K562 (cell line): ENCODE results near the gene MYO16. TPM values are rescaled to one million over a fixed set of nuclear protein-coding genes. Genes with fewer than 3 reads are reported as not detected.

Experiments
- ATAC-seq: fragments of 200-7000 bp; cut with Tn5 transposase; 3 replicates; pipeline ENCODE4 v1.9.1; 2020; ENCODE audit warnings: moderate library complexity
- BruUV-seq: library from RNA; stranded (reverse); fragments of 400-500 nt; replicated peaks from 2 replicates; lab custom pipeline; 2021; lab: Mats Ljungman, UMichigan
- CTCF ChIA-PET: fragments of 300-600 bp; formaldehyde crosslinking; extraction: SDS; loops from one replicate; lab custom pipeline; 2021; ENCODE audit warnings: low intra/inter-chr PET ratio; lab: Yijun Ruan, JAX
- POLR2A ChIA-PET: fragments of 300-600, 350-650 bp; sonication (Branson Sonifier 250); formaldehyde crosslinking; extraction: SDS; loops from one replicate; lab custom pipeline; 2021; ENCODE audit warnings: antibody characterized with exemption, inconsistent platforms; lab: Yijun Ruan, JAX
- DNase-seq, 4 experiments: peaks; one replicate each; pipeline versions ENCODE4 v3.0.0 to v3.0.0-alpha.2; 2011 to 2018; ENCODE audit warnings: low spot score in 3 of 4, mixed read lengths in 3 of 4; ENCODE audit errors: extremely low read depth in 1 of 4
- FAIRE-seq: peaks from 2 replicates; lab custom pipeline; 2011; peaks lifted over from hg19 to GRCh38; lab: Jason Lieb, UNC
- H2AFZ ChIP-seq: 2 replicates; pipeline ENCODE4 v1.6.0; 2011; ENCODE audit warnings: low read depth, low read length, control low read depth, inconsistent platforms
- H3K27ac ChIP-seq: fragments of 200-600 bp; 3 replicates; pipeline ENCODE4 v1.8.0; 2011; ENCODE audit warnings: low read depth, mild to moderate bottlenecking, control low read depth, inconsistent platforms, low read length, moderate library complexity, mixed read lengths; ENCODE audit errors: extremely low read depth
- H3K27me3 ChIP-seq, 2 experiments: fragments of 300-600 bp in 1 of 2; 2 replicates in 1 of 2; 3 replicates in 1 of 2; pipeline versions ENCODE4 v1.6.0 to v1.8.0; 2011; ENCODE audit warnings: inconsistent platforms in 2 of 2, low read length in 2 of 2, mild to moderate bottlenecking in 1 of 2, mixed read lengths in 1 of 2, moderate library complexity in 1 of 2; ENCODE audit not compliant: control insufficient read depth in 2 of 2, insufficient read depth in 2 of 2
- H3K36me3 ChIP-seq: fragments of 300-600 bp; 3 replicates; pipeline ENCODE4 v1.8.0; 2011; ENCODE audit warnings: mild to moderate bottlenecking, low read length, inconsistent platforms; ENCODE audit not compliant: control insufficient read depth, insufficient read depth
- H3K4me1 ChIP-seq, 2 experiments: fragments of 200-600 bp in 1 of 2; replicated peaks in 1 of 2; 2 replicates in 1 of 2; 3 replicates in 1 of 2; pipeline versions ENCODE4 v1.5.1 to v1.8.0; 2011; ENCODE audit warnings: inconsistent platforms in 2 of 2, low read length in 2 of 2, mild to moderate bottlenecking in 1 of 2, mixed read lengths in 1 of 2, moderate library complexity in 1 of 2; ENCODE audit not compliant: control insufficient read depth in 2 of 2, insufficient read depth in 2 of 2
- H3K4me2 ChIP-seq: 2 replicates; pipeline ENCODE4 v1.6.1; 2011; ENCODE audit warnings: low read length, control low read depth, inconsistent platforms, mixed read lengths; ENCODE audit not compliant: insufficient read depth
- H3K4me3 ChIP-seq: fragments of 200-600 bp; sonication (generic), shearing (Covaris generic); 2 replicates; pipeline ENCODE4 v1.5.1; 2016; ENCODE audit warnings: control low read depth, inconsistent platforms
- H3K79me2 ChIP-seq: fragments of 200-600 bp; 3 replicates; pipeline ENCODE4 v1.8.0; 2011; ENCODE audit warnings: low read length, inconsistent platforms; ENCODE audit not compliant: control insufficient read depth, insufficient read depth
- H3K9ac ChIP-seq, 2 experiments: 2 replicates each; pipeline versions ENCODE4 v1.6.0 to v1.6.1; 2011; ENCODE audit warnings: low read depth in 2 of 2, low read length in 2 of 2, control low read depth in 1 of 2, inconsistent platforms in 1 of 2, mild to moderate bottlenecking in 1 of 2, mixed read lengths in 1 of 2; ENCODE audit not compliant: insufficient read depth in 1 of 2
- H3K9me1 ChIP-seq: one replicate; pipeline ENCODE4 v1.6.0; 2011; ENCODE audit warnings: inconsistent platforms, mild to moderate bottlenecking, low read length, moderate library complexity; ENCODE audit not compliant: control insufficient read depth, insufficient read depth
- H3K9me3 ChIP-seq: replicated peaks from 2 replicates; pipeline ENCODE4 v1.5.1; 2011; ENCODE audit warnings: low read depth, low read length, inconsistent platforms; ENCODE audit not compliant: control insufficient read depth, insufficient read depth
- H4K20me1 ChIP-seq: replicated peaks from 2 replicates; pipeline ENCODE4 v1.6.1; 2011; ENCODE audit warnings: low read length, inconsistent platforms, mixed read lengths; ENCODE audit not compliant: control insufficient read depth, insufficient read depth
- BCL6 ChIP-seq: fragments of 250-450 bp; sonication (Bioruptor Pico); IDR thresholded peaks from 2 replicates; pipeline ENCODE4 v1.4.0; 2020
- CHD1 ChIP-seq: fragments of 200-600 bp; sonication (generic); IDR thresholded peaks from one replicate; pipeline ENCODE4 v1.6.1; 2012; ENCODE audit warnings: mild to moderate bottlenecking, moderate library complexity, low read length, inconsistent platforms
- TFAP4 ChIP-seq: sonication (generic); formaldehyde crosslinking; IDR thresholded peaks from 2 replicates; pipeline ENCODE4 v1.8.0; 2022; ENCODE audit warnings: missing genetic modification reagents, mild to moderate bottlenecking, moderate library complexity, borderline replicate concordance
- XRCC5 ChIP-seq: fragments of 200-400 bp; formaldehyde crosslinking; IDR thresholded peaks from 2 replicates; pipeline ENCODE4 v1.6.1; 2017; ENCODE audit warnings: low read depth, mild to moderate bottlenecking, low read length
- ZNF134 ChIP-seq: fragments of 250-450 bp; sonication (Bioruptor Pico); conservative IDR thresholded peaks from 2 replicates; pipeline ENCODE4 v1.4.0; 2020
- ZNF436 ChIP-seq: fragments of 250-450, 450-650 bp; sonication (Bioruptor Pico); formaldehyde crosslinking; IDR thresholded peaks from 2 replicates; pipeline ENCODE4 v1.7.0; 2020; ENCODE audit warnings: mild to moderate bottlenecking
- WGBS: fragments of 100-300 bp; shearing (Covaris generic); methylation state at CpG from one replicate; pipeline ENCODE4 v1.1.6; 2016; ENCODE audit warnings: low coverage, mixed read lengths; ENCODE audit not compliant: insufficient coverage; ENCODE audit errors: missing lambda C conversion rate; 5-methylcytosine and 5-hydroxymethylcytosine counted together
- in situ Hi-C: fragments of 300-500 bp; cut with MboI; formaldehyde crosslinking; loops from 4 replicates; pipeline ENCODE4 v1.15.0; 2018; ENCODE audit warnings: inconsistent platforms, mixed read lengths
- intact Hi-C: fragments of 100-400 bp; cut with micrococcal nuclease; formaldehyde crosslinking; loops from 2 replicates; pipeline ENCODE4 v1.14.2; 2022
- polyA plus RNA-seq, 8 experiments: library from polyadenylated mRNA; depleted of rRNA in 4 of 8; stranded (reverse) in 5 of 8; unstranded in 3 of 8; fragments of >200 nt; fragmentation: Nextera tagmentation in 2 of 8; fragmentation: Illumina TruSeq in 1 of 8; extraction: Ambion mirVana in 2 of 8; extraction: Trizol in 1 of 8; gene quantifications; 2 replicates each; pipeline versions ENCODE4 v1.2.1 to v1.2.3, GENCODE V29; 2011 to 2014; ENCODE audit warnings: inconsistent platforms in 1 of 8, missing spikeins in 1 of 8
- total RNA-seq, 7 experiments: library from RNA; depleted of rRNA in 6 of 7; stranded (reverse); fragments of >200 nt in 6 of 7; fragmentation: Illumina TruSeq in 2 of 7; extraction: Trizol in 2 of 7; gene quantifications; 2 replicates each; pipeline versions ENCODE4 v1.2.1 to v1.2.3, GENCODE V29; 2011 to 2021; ENCODE audit warnings: low replicate concordance in 1 of 7
- TF ChIP-seq, protein P1 (sequence below): fragments of 250-450 bp; sonication (Bioruptor Pico); IDR thresholded peaks from 2 replicates; pipeline ENCODE4 v1.8.0; 2021; ENCODE audit warnings: moderate library complexity, mild to moderate bottlenecking, inconsistent platforms
- TF ChIP-seq, protein P2 (sequence below): sonication (generic); formaldehyde crosslinking; IDR thresholded peaks from 2 replicates; pipeline ENCODE4 v1.8.0; 2023; ENCODE audit warnings: mild to moderate bottlenecking, missing genetic modification reagents
- TF ChIP-seq, protein P3 (sequence below): sonication (generic); formaldehyde crosslinking; IDR thresholded peaks from 2 replicates; pipeline ENCODE4 v1.8.0; 2023; ENCODE audit warnings: mild to moderate bottlenecking, missing genetic modification reagents

The MYO16 gene
- total and polyA plus RNA-seq, 9 of the 15 experiments (the other 6 are each of a cell fraction or from before 2014, with no cell fraction given), result 4.3 to 45.7 (median 12.1) TPM

DNA sequence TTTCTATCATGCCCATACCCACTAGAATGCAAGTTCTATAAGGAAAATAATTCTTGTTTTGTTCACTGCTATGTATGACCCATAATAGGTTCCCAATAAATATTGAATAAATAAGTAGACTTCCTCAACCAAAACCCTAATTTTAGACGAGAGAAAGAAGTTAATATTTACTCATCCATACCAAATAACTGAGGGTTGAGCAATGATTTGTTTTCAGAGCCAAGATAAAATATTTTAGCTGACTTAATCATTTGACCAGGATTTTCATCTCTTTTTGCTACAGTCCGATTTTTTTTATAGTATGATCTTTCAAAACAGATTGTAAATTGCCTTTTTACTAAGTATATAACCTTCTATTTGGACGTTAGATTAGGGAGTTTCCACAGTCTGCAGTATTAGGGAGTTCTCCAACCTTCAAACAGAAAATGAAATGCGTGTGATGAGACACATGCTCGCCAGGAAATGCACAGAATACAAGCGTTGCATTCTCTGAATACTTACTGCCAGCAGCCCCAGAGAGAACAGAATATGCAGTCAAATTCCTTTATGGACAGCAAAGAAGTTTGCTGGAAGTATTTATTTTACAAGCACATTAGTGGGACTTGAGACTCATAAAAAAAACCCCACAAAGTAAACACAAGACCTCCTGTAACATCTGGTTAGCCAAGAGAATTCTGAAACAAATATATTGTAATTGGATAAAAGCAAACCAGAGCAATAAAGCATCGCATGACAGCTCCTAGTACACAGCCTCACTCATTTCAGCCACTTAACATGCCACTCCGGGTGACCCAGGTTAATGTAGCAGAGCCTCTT, 230.0 kb downstream of the MYO16 start (continued):
- TF ChIP-seq, protein P1, sequence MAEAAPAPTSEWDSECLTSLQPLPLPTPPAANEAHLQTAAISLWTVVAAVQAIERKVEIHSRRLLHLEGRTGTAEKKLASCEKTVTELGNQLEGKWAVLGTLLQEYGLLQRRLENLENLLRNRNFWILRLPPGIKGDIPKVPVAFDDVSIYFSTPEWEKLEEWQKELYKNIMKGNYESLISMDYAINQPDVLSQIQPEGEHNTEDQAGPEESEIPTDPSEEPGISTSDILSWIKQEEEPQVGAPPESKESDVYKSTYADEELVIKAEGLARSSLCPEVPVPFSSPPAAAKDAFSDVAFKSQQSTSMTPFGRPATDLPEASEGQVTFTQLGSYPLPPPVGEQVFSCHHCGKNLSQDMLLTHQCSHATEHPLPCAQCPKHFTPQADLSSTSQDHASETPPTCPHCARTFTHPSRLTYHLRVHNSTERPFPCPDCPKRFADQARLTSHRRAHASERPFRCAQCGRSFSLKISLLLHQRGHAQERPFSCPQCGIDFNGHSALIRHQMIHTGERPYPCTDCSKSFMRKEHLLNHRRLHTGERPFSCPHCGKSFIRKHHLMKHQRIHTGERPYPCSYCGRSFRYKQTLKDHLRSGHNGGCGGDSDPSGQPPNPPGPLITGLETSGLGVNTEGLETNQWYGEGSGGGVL (CRISPR knock-in tag), result no peak

GRCh38 chr13:108860418-108860817, 231.0 kb downstream of the MYO16 start:
- in situ Hi-C loops (no loop called here), intact Hi-C loops (no loop called here)
- ChIA-PET POLR2A (interaction anchor here (0.6 kb wide), 1 partner anchor 643 kb away, joined by 3 read pairs; no protein-coding TSS in a partner anchor), CTCF (no interaction called here)
- ATAC-seq (no peak), FAIRE-seq (no peak), DNase-seq (no peak)
- Histone ChIP-seq H3K9me1 (no peaks in the 10 kb centered on the region), H3K27me3 (no peaks in the 10 kb centered on the region), H3K9ac (no peak overlapping the region), H3K4me2 (no peak overlapping the region), H4K20me1 (no peaks in the 10 kb centered on the region), H2AFZ (no peak overlapping the region), H3K4me3 (no peak overlapping the region), H3K9me3 (no peaks in the 10 kb centered on the region), H3K36me3 (peaks cover 7% of the 10 kb centered on the region; the same call in 1 of the 3 replicates), H3K27ac (no peak overlapping the region), H3K79me2 (no peaks in the 10 kb centered on the region)
- BruUV-seq, result no TSS peak
- WGBS, result 39% methylated on average over 3 of the region's 3 CpGs
- no peak for TF ChIP-seq CHD1
- TF ChIP-seq, protein P2, sequence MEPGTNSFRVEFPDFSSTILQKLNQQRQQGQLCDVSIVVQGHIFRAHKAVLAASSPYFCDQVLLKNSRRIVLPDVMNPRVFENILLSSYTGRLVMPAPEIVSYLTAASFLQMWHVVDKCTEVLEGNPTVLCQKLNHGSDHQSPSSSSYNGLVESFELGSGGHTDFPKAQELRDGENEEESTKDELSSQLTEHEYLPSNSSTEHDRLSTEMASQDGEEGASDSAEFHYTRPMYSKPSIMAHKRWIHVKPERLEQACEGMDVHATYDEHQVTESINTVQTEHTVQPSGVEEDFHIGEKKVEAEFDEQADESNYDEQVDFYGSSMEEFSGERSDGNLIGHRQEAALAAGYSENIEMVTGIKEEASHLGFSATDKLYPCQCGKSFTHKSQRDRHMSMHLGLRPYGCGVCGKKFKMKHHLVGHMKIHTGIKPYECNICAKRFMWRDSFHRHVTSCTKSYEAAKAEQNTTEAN, result no peak
- no peak for TF ChIP-seq TFAP4 (CRISPR knock-in tag)
- TF ChIP-seq BCL6, result no peak
- TF ChIP-seq XRCC5, result no peak
- no peak for TF ChIP-seq ZNF134
- TF ChIP-seq, protein P3, sequence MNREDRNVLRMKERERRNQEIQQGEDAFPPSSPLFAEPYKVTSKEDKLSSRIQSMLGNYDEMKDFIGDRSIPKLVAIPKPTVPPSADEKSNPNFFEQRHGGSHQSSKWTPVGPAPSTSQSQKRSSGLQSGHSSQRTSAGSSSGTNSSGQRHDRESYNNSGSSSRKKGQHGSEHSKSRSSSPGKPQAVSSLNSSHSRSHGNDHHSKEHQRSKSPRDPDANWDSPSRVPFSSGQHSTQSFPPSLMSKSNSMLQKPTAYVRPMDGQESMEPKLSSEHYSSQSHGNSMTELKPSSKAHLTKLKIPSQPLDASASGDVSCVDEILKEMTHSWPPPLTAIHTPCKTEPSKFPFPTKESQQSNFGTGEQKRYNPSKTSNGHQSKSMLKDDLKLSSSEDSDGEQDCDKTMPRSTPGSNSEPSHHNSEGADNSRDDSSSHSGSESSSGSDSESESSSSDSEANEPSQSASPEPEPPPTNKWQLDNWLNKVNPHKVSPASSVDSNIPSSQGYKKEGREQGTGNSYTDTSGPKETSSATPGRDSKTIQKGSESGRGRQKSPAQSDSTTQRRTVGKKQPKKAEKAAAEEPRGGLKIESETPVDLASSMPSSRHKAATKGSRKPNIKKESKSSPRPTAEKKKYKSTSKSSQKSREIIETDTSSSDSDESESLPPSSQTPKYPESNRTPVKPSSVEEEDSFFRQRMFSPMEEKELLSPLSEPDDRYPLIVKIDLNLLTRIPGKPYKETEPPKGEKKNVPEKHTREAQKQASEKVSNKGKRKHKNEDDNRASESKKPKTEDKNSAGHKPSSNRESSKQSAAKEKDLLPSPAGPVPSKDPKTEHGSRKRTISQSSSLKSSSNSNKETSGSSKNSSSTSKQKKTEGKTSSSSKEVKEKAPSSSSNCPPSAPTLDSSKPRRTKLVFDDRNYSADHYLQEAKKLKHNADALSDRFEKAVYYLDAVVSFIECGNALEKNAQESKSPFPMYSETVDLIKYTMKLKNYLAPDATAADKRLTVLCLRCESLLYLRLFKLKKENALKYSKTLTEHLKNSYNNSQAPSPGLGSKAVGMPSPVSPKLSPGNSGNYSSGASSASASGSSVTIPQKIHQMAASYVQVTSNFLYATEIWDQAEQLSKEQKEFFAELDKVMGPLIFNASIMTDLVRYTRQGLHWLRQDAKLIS (CRISPR knock-in tag), result no peak
- no peak for TF ChIP-seq ZNF436 (CRISPR knock-in tag)
- TF ChIP-seq, all 486 proteins: peak for 0
- H3K4me1 ChIP-seq, result no peaks in the 10 kb centered on the region
